AG10803 (cell line): ENCODE data around the gene NUTM2D.
"Not testable (repeated sequence)": the region's sequence is repeated elsewhere in the genome, so short reads cannot be mapped to it uniquely, and the experiment has no call there.

Experiments used
- DNase-seq: peaks from one replicate; pipeline ENCODE4 v3.0.0; 2010; ENCODE audit warnings: low read depth
- H3K4me3 ChIP-seq: 2 replicates; pipeline ENCODE4 v1.5.1; 2011; ENCODE audit warnings: mild to moderate bottlenecking, low read length, control low read depth
- CTCF ChIP-seq: conservative IDR thresholded peaks from 2 replicates; pipeline ENCODE4 v1.5.1; 2011; ENCODE audit warnings: mild to moderate bottlenecking, low read length, control low read depth, inconsistent platforms

The NUTM2D gene

GRCh38 chr10:87357444-87357843 is at the start of gene NUTM2D:
Gene NUTM2D, plus strand, starts transcription at chr10:87357744. Its CDS starts 522 bp downstream, at chr10:87358266.
- not testable (repeated sequence) for DNase-seq

DNA sequence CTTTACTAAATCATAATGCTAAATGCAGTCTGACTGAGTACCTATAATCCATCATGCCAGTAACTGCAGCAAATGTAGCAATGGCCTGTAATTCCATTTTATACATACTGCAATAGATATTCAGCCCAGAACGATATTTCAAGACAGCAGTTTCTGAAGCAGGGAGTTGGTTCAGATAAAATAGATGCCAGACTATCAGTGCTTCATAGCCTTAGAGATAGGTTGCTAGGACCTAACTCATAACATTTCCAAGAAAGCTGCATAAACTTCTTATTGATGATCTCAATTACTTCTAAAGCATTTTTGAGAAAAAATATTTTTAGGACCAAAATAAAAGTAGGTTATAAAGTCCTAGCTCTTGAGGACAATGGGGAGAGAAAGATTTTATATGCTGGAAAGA is 48.8 kb upstream of the NUTM2D start:
- not testable (repeated sequence) for H3K4me3 ChIP-seq

More at GRCh38 chr10:87357444-87357843, at the start of gene NUTM2D:
- not testable (repeated sequence) for H3K4me3 ChIP-seq

GRCh38 chr10:87309657-87310056 is 47.9 kb upstream of the NUTM2D start:
- not testable (repeated sequence) for H3K4me3 ChIP-seq, DNase-seq

More for the DNA sequence above, 48.8 kb upstream of the NUTM2D start:
- DNase-seq: not testable (repeated sequence)

GRCh38 chr10:87311521-87311920 is 46.0 kb upstream of the NUTM2D start:
- not testable (repeated sequence) for H3K4me3 ChIP-seq, DNase-seq

GRCh38 chr10:87313649-87314359 is 43.7 kb upstream of the NUTM2D start:
- DNase-seq, H3K4me3 ChIP-seq: not testable (repeated sequence)

GRCh38 chr10:87314360-87314973 is 43.1 kb upstream of the NUTM2D start:
- not testable (repeated sequence) for DNase-seq, H3K4me3 ChIP-seq

DNA sequence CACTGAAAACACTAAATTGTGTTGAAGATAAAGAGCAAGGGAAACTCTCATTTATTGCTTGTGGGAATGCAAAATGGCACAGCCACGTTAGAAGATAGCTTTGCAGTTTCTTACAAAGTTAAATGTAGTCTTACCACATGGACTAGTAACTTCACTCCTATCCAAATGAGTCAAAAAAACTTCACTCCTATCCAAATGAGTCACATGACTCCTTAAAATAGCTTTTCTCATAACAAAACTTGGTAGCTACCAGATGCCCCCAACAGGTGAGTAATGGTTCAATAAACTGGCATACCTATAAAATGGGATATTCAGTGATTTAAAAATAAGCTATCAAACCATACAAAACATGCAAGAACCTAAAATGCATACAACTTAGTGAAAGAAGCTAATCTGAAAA is 36.0 kb upstream of the NUTM2D start:
- not testable (repeated sequence) for DNase-seq, H3K4me3 ChIP-seq

- not testable (repeated sequence) for H3K4me3 ChIP-seq
Observed at GRCh38 chr10:87324559-87324958, 33.0 kb upstream of the NUTM2D start.

GRCh38 chr10:87327958-87328357 is 29.6 kb upstream of the NUTM2D start:
- DNase-seq: peak; percentile 53
- H3K4me3 ChIP-seq: not testable (repeated sequence)

More at GRCh38 chr10:87324559-87324958, 33.0 kb upstream of the NUTM2D start:
- not testable (repeated sequence) for DNase-seq

DNA sequence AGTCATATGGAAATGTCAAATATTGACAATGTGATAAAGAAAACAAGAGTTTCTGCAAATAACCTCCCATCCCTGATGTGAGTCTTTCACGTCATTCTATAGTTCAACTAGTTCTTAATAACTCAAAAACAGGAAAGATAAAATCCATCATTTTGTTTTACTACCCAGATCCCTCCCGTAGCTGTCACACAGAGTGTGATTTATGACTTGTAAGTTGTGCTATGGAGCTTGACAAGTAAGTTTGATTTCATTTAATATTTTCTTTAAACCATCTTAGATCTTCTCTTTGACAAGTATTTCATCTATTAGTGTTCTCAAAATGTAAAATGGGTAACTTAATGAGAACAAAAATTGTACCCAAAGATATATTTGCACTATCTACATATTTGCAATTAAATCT is 28.4 kb upstream of the NUTM2D start:
- not testable (repeated sequence) for H3K4me3 ChIP-seq, DNase-seq

DNA sequence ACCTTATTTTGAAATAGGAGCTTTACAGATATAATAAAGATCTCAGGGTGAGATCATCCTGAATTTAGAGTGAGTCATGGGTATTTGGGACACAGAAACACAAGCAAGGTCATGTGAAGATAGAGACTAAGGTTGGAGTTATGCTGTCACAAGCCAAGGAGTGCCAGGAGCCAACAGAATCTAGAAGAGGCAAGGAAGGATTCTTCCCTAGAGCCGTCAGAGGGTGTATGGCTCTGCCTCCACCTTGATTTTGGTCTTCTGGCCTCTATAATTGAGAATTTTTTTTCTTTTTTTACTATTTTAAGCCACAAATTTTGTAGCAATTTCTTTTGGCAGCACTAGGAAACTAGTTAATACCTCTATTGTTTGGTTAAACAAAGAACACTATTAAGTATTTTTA is 24.9 kb upstream of the NUTM2D start:
- H3K4me3 ChIP-seq, DNase-seq: not testable (repeated sequence)

GRCh38 chr10:87340411-87340810 is 17.1 kb upstream of the NUTM2D start:
- H3K4me3 ChIP-seq: peak overlapping the region; percentile 17; the same call in 1 of the 2 replicates
- DNase-seq: peak; percentile 11

DNA sequence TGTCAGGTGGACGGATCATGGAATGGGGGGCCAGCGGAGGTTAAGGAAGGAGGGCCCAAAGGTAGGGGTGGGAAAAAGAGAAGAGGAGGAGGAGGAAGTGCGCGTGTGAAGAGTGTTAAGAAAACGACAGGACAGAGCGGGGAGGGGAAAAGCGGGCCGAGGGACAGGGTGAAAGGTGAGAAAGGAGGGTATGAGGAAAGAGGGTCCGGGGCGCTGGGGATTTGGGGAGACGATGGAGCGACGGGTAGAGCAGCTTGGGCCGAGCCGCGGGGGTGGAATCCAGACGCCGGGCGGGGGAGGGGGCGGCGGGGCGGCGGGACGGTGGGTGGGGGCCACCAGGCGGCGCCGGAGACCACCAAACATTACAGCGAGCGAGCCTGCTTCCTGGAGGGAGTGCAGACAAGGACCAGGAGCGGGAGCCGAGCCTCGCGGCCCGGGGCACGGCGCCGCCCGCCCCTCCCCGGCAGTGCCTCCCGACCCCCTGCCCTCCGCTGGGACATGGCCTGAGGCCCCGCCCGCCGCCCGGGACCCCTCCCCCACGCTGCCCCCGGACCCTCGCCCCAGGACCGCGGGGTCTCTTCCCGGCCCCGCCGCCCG is 15.9 kb upstream of the NUTM2D start:
- DNase-seq: not testable (repeated sequence)
- peak overlapping the region; percentile 46 for H3K4me3 ChIP-seq

GRCh38 chr10:87342249-87342710 is 15.3 kb upstream of the NUTM2D start:
- DNase-seq: peak; percentile 94
- peak overlapping the region; percentile 62 for H3K4me3 ChIP-seq

DNA sequence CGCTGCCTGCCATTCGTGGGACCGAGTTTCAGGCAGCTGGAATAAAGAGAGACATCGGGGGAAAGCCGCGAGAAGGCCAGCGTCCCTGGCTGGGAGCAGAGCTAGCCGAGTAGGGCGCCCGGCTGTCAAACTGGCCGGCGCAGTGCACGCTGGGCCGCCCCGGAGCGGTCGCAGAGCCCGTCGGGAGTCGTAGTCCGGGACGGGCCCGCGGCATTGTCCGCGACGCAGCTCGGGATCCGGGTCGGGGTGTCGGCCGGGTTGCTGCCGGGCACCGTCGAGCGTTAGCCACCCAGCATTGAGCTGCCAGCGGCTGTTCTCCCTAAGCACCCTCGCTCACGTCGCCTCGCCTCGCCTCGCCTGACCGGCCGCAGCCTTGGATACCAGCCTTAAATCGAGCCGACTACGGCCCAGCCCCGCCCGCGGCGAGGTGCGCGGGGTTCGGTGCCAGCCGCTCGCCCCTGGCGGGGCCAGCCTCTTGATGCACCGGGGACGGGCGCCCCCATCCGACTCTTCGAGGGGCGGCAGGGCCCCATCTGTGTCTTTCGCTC is 14.8 kb upstream of the NUTM2D start:
- H3K4me3 ChIP-seq: peak overlapping the region; percentile 41
- peak; percentile 71 for DNase-seq
- peak; percentile 33 for TF ChIP-seq CTCF

- not testable (repeated sequence) for DNase-seq
Observed at GRCh38 chr10:87345743-87346142, 11.8 kb upstream of the NUTM2D start.

GRCh38 chr10:87350161-87350560 is 7.4 kb upstream of the NUTM2D start:
- not testable (repeated sequence) for H3K4me3 ChIP-seq, DNase-seq

More at GRCh38 chr10:87345743-87346142, 11.8 kb upstream of the NUTM2D start:
- not testable (repeated sequence) for H3K4me3 ChIP-seq

DNA sequence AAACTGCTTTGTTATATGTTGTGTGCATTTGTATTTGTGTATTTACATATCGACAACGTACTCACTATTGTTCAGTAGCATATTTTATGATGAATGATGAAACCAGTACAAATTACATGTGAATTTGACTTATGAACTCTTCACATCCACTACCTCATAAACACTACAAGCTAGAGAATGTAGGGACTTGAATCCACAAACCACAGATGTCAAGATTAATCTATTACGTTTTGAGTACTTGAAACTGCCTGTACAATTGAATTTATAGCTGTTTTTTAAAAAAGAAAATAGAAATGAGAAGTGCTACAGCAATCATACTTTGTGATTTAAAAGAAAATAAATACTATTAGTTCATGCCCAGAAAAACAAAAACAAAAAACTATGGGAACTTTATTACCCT is 4.7 kb upstream of the NUTM2D start:
- DNase-seq, H3K4me3 ChIP-seq: not testable (repeated sequence)
